ENCODE measurements around the gene TEAD1. TPM values are rescaled to one million over a fixed set of nuclear protein-coding genes. Genes with fewer than 3 reads are reported as not detected.
A peak's percentile ranks its signal among the peaks of the same experiment; 100 is the strongest.

Gene TEAD1
- total RNA-seq, 2 experiments from 2014 or later = 5.6 to 10.8 TPM

DNA sequence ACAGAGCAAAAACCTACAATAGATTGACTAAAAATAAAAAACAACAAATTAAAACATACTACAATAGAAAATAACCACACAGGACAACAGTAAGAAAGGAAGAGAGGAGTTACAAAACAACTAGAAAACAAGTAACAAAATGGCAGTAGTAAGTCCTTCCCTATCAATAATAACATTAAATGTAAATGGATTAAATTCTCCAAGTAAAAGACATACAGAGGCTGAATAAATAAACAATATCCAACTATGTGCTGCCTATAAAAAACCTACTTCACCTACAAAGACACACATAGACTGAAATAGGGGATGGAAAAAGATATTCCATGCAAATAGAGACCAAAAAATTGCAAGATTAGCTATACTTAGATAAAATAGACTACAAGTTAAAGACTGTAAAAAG is 277.9 kb downstream of the TEAD1 start:
- no peak for DNase-seq (ENCODE audit: low spot score)
- Histone ChIP-seq H2AFZ (ENCODE audit: low read length) (no peak overlapping the region), H3K36me3 (ENCODE audit: insufficient read depth, low read length) (no peaks in the 10 kb centered on the region), H3K4me1 (ENCODE audit: insufficient read depth, low read length, poor library complexity, severe bottlenecking) (no peaks in the 10 kb centered on the region), H3K27ac (ENCODE audit: low read depth, low read length, poor library complexity, severe bottlenecking) (no peak overlapping the region), H3K4me2 (ENCODE audit: low read length) (no peak overlapping the region), H3K4me3 (ENCODE audit: low read depth, low read length, poor library complexity, severe bottlenecking) (no peak overlapping the region), H3K9me3 (ENCODE audit: low read length) (no peaks in the 10 kb centered on the region), H3K9me2 (ENCODE audit: insufficient read depth, low read length) (no peaks in the 10 kb centered on the region), H3K79me2 (ENCODE audit: insufficient read depth, low read depth, low read length) (no peaks in the 10 kb centered on the region), H4K20me1 (ENCODE audit: insufficient read depth, low read length) (no peaks in the 10 kb centered on the region)
- no TSS peak for BruUV-seq (replicated peaks)
- ChIA-PET CTCF (ENCODE audit: unreplicated experiment) (no interaction called here), POLR2A (no interaction called here)
- TF ChIP-seq, protein P1, sequence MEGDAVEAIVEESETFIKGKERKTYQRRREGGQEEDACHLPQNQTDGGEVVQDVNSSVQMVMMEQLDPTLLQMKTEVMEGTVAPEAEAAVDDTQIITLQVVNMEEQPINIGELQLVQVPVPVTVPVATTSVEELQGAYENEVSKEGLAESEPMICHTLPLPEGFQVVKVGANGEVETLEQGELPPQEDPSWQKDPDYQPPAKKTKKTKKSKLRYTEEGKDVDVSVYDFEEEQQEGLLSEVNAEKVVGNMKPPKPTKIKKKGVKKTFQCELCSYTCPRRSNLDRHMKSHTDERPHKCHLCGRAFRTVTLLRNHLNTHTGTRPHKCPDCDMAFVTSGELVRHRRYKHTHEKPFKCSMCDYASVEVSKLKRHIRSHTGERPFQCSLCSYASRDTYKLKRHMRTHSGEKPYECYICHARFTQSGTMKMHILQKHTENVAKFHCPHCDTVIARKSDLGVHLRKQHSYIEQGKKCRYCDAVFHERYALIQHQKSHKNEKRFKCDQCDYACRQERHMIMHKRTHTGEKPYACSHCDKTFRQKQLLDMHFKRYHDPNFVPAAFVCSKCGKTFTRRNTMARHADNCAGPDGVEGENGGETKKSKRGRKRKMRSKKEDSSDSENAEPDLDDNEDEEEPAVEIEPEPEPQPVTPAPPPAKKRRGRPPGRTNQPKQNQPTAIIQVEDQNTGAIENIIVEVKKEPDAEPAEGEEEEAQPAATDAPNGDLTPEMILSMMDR (conservative IDR thresholded peaks at IDR 0.05; ENCODE audit: low read length) = no peak
- TF ChIP-seq EZH2phosphoT487 (IDR thresholded peaks at IDR 0.05; ENCODE audit: borderline replicate concordance, low read depth, low read length) = no peak
- intact Hi-C loops (cut with micrococcal nuclease; ENCODE audit: unreplicated experiment) = no loop called here

GRCh38 chr11:12958986-12959385 is 284.8 kb downstream of the TEAD1 start:
- ChIA-PET POLR2A (interaction anchor here (0.6 kb wide), 1 partner anchor 76 kb away, joined by 3 read pairs; no protein-coding TSS in a partner anchor), CTCF (ENCODE audit: unreplicated experiment) (no interaction called here)
- no TSS peak for BruUV-seq (replicated peaks)

DNA sequence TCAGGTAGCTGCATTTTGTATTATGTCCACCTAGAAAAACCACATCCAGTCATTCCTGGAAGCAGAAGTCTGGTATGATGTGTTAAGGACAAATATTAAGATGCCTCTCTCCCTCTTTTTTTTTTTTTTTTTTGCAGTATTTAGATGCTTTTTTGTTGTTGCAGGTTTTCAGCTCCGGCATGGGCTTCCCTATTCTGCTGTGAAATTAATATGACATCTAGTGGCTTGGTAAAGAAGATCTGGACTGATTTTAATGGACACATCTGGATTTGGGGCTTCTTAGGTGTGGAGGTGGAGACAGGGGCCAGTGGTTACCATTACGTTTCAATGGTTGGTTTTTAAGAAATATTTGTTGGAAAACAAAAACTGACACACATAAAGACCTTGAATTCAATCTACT is 287.4 kb downstream of the TEAD1 start:
- Histone ChIP-seq H3K27ac (ENCODE audit: low read depth, low read length, poor library complexity, severe bottlenecking) (no peak overlapping the region), H3K79me2 (ENCODE audit: insufficient read depth, low read depth, low read length) (no peaks in the 10 kb centered on the region), H3K9me3 (ENCODE audit: low read length) (no peaks in the 10 kb centered on the region), H3K4me1 (ENCODE audit: insufficient read depth, low read length, poor library complexity, severe bottlenecking) (peaks cover 6% of the 10 kb centered on the region), H3K36me3 (ENCODE audit: insufficient read depth, low read length) (no peaks in the 10 kb centered on the region), H3K4me3 (ENCODE audit: low read depth, low read length, poor library complexity, severe bottlenecking) (no peak overlapping the region), H4K20me1 (ENCODE audit: insufficient read depth, low read length) (no peaks in the 10 kb centered on the region), H3K4me2 (ENCODE audit: low read length) (no peak overlapping the region), H3K9me2 (ENCODE audit: insufficient read depth, low read length) (no peaks in the 10 kb centered on the region), H2AFZ (ENCODE audit: low read length) (peak overlapping the region; percentile 10; the same call in 1 of the 2 replicates)
- CTCF ChIA-PET (ENCODE audit: unreplicated experiment) = no interaction called here
- BruUV-seq (replicated peaks) = no TSS peak
- TF ChIP-seq EZH2phosphoT487 (IDR thresholded peaks at IDR 0.05; ENCODE audit: borderline replicate concordance, low read depth, low read length) = no peak
- TF ChIP-seq, protein P1 (conservative IDR thresholded peaks at IDR 0.05; ENCODE audit: low read length) = no peak
- intact Hi-C loops (cut with micrococcal nuclease; ENCODE audit: unreplicated experiment) = no loop called here
- POLR2A ChIA-PET = interaction anchor here (0.7 kb wide), 1 partner anchor 677 kb away, joined by 3 read pairs; no protein-coding TSS in a partner anchor
- no peak for DNase-seq (ENCODE audit: low spot score)

More at GRCh38 chr11:12958986-12959385, 284.8 kb downstream of the TEAD1 start:
- Histone ChIP-seq H3K9me3 (ENCODE audit: low read length) (no peaks in the 10 kb centered on the region), H3K27ac (ENCODE audit: low read depth, low read length, poor library complexity, severe bottlenecking) (no peak overlapping the region), H3K36me3 (ENCODE audit: insufficient read depth, low read length) (no peaks in the 10 kb centered on the region), H3K79me2 (ENCODE audit: insufficient read depth, low read depth, low read length) (no peaks in the 10 kb centered on the region), H4K20me1 (ENCODE audit: insufficient read depth, low read length) (no peaks in the 10 kb centered on the region), H2AFZ (ENCODE audit: low read length) (no peak overlapping the region), H3K4me2 (ENCODE audit: low read length) (no peak overlapping the region), H3K4me3 (ENCODE audit: low read depth, low read length, poor library complexity, severe bottlenecking) (no peak overlapping the region), H3K4me1 (ENCODE audit: insufficient read depth, low read length, poor library complexity, severe bottlenecking) (peaks cover 6% of the 10 kb centered on the region), H3K9me2 (ENCODE audit: insufficient read depth, low read length) (no peaks in the 10 kb centered on the region)
- no peak for DNase-seq (ENCODE audit: low spot score)
- TF ChIP-seq, protein P1 (conservative IDR thresholded peaks at IDR 0.05; ENCODE audit: low read length) = no peak
- no peak for TF ChIP-seq EZH2phosphoT487 (IDR thresholded peaks at IDR 0.05; ENCODE audit: borderline replicate concordance, low read depth, low read length)
- intact Hi-C loops (cut with micrococcal nuclease; ENCODE audit: unreplicated experiment) = no loop called here
